Gastrocnemius medialis (tissue), 4 donors: Measurements from ENCODE around the gene SPAG4.

Source experiments
- CTCF ChIP-seq, 5 experiments: fragments of 450-650 bp in 3 of 5; fragments of 200-600 bp in 2 of 5; sonication (generic) in 2 of 5; IDR thresholded peaks in 4 of 5; conservative IDR thresholded peaks in 1 of 5; 1 replicate in 4 of 5; 2 replicates in 1 of 5; pipeline ENCODE4 v1.5.1; 2016 to 2019; ENCODE audit warnings: antibody characterized with exemption in 5 of 5, mild to moderate bottlenecking in 3 of 5, moderate library complexity in 3 of 5
- POLR2A ChIP-seq, 2 donors: fragments of 450-650 bp; IDR thresholded peaks; one replicate each; pipeline ENCODE4 v1.6.1; 2017; ENCODE audit warnings: antibody characterized with exemption in 2 of 2, mild to moderate bottlenecking in 2 of 2, moderate library complexity in 2 of 2

GRCh38 chr20:35587436-35587835, 28.2 kb upstream of the SPAG4 start:
- TF ChIP-seq POLR2A (IDR thresholded peaks at IDR 0.05) (no peak), CTCF (IDR thresholded peaks at IDR 0.05 in 4 of 5, conservative IDR thresholded peaks at IDR 0.05 in 1 of 5) (no peak)
